HuH-7.5 (cell line): ENCODE results near the gene CRAMP1.

Source experiments
- DNase-seq: peaks from one replicate; pipeline ENCODE4 v3.0.0; 2011; ENCODE audit warnings: low spot score

Gene CRAMP1

DNA sequence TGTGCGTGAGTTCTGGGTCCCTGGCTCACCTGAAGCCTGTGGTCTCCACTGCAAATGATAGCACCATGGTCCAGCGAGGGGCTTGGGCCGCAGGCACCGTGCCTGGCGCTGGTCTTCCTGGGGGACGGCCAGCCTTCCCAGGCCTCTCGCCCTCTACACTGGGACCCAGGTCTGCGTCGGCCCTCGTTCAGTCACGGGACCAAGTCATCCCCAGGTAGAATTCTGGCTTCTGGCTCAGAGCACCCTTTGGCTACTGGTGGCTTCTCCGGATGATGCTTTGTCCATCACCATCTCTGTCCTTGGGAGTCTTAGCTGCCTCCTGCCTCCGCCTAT, 20.4 kb downstream of the CRAMP1 start:
- no peak for DNase-seq

- no peak for DNase-seq
These were observed 21.1 kb downstream of the CRAMP1 start for GRCh38 chr16:1633310-1633709.

- DNase-seq, result no peak
These were observed 22.4 kb downstream of the CRAMP1 start for GRCh38 chr16:1634541-1634940.

- no peak for DNase-seq
These were observed 22.9 kb downstream of the CRAMP1 start for GRCh38 chr16:1635070-1635469.

DNA sequence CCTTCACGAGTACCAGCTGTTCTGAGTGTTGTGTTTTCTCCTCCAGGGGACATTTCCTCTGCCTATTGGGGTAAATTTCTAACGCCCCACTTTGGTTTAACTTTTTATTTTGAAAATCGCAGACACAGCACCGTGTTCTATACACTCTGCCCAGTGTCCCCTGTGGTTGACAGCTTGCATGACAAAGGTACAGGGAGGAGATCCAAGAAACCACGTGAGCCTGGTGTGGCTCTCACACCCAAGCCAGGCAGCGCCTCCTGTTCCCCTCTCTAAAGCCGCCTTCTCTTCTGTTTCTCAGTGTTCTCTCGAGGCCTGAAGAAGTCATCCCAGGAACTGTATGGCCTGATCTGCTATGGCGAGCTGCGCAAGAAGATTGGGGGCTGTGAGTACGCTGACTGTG, 25.4 kb downstream of the CRAMP1 start:
- DNase-seq, result no peak

GRCh38 chr16:1638757-1639156, 26.6 kb downstream of the CRAMP1 start:
- DNase-seq, result no peak

- no peak for DNase-seq
These were observed 27.1 kb downstream of the CRAMP1 start for GRCh38 chr16:1639282-1639681.

DNA sequence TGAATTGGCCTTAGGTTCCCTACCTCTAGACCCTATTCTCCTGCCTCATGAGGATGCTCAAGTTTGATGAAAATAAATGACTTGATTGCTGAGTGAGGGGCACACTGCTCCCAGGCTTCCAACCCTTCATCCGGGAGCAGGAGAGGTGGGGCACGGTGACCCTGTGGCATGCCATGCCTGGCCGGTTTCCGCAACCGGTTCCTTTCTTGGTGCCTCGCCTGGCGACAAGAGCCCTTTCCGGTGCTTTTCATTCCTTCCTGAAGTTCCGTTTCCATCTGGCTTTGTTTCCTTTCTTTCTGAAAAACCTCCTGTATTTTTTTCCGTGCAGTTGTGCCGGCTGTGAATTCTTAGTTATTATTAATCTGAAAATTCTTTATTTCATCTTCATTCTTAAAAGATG, 27.7 kb downstream of the CRAMP1 start:
- DNase-seq, result no peak

- no peak for DNase-seq
These were observed 28.2 kb downstream of the CRAMP1 start for GRCh38 chr16:1640261-1640941.

GRCh38 chr16:1641261-1641660, 29.1 kb downstream of the CRAMP1 start:
- DNase-seq, result no peak

GRCh38 chr16:1642148-1642547, 30.0 kb downstream of the CRAMP1 start:
- DNase-seq, result no peak

DNA sequence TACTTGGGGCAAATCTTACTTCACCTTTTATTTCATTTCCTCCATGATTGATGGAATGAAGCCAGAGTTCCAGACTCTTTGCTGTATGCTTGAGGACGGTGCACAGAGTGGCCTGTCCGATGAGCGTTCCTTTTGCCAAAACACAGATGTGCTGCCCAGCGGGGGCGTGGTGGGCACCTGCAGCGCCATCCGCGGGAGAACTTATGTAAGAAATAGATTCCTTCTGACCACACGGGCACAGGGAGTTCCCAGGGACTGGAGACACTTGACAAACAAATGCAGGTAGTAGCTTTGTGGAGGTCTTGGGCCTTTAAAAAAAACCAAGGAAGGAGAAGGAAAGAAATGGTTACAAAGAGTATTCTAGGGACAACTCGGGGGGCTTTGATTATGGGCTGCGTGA, 30.6 kb downstream of the CRAMP1 start:
- DNase-seq, result no peak

DNA sequence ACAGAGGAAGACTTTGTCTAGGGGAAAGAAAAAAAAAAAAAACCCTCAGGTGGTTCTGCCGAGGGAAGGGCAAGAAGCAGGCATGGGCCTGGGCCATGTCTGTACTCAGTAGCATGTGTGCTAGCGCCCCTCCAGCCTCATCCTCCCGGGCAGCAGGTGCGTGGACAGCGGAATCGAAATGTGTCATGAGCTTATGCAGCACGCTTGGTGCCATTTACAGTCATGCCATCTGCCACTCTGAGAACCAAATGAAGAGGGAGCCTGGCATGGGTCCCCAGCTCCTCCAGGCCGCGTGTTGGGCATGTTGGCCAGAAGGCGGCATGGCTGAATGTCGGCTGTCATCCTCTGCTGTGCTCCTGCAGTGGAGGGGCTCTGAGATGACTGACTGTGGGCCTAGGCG, 31.4 kb downstream of the CRAMP1 start:
- no peak for DNase-seq

- no peak for DNase-seq
These were observed 33.9 kb downstream of the CRAMP1 start for GRCh38 chr16:1645914-1646525.

DNA sequence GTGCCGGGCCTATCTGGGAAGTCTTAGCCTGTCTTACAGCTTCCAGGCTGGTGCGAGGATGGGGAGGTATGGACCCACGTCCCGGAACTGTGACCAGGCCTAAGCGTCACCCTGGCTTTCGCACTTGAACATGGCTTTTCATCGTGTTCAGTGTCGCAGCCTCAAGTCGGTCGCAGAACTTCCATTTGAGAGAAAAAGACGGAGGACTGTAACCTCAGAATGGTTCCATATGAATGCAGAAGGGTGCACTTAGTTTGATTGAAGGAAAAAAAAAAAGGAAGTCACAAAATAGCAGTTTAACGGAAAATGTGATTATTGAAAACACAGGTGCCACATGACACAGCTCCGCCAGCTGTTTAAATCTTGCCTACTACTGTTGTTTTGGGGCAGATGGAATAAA, 35.7 kb downstream of the CRAMP1 start:
- DNase-seq, result no peak

DNA sequence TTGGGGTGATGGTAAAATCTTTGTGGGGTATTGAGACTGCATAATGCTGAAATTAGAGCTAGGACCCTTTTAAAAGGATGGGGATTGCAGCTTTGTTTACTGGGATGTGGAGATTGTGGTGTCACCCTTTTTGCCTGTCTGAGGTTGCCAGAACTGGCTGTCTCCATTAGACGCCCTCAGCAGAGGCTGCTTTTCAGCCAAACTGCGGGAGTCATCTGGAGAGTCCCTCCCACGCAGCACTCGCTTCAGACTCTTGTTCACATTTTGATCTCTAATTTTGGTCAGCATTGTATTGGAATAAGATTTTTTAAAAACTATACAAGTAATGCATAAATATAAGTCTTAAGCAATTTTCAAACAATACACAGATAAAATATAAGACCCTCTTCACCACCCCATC, 38.0 kb downstream of the CRAMP1 start:
- DNase-seq, result no peak

- no peak for DNase-seq
These were observed 39.2 kb downstream of the CRAMP1 start for GRCh38 chr16:1651094-1651973.

- DNase-seq, result no peak
These were observed 39.8 kb downstream of the CRAMP1 start for GRCh38 chr16:1651974-1652312.

DNA sequence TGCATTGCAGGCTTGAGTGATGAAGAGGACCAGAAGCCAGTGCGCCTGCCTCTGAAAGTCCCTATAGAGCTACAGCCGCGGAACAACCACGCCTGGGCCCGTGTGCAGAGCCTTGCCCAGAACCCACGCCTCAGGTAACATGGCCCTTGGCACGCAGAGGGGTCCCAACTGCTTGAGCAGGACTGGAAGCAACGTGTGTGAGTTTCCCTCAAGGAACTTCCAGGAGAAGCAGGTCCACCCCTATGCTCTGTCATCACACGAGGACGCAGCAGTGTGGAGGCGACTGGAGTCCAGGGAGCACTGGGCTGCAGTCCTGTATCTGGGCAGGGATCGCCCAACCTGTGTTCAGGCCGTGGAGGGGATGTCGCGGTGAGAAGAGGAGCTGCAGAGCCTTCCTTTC, 40.9 kb downstream of the CRAMP1 start:
- no peak for DNase-seq

GRCh38 chr16:1654505-1655268, 42.5 kb downstream of the CRAMP1 start:
- no peak for DNase-seq

DNA sequence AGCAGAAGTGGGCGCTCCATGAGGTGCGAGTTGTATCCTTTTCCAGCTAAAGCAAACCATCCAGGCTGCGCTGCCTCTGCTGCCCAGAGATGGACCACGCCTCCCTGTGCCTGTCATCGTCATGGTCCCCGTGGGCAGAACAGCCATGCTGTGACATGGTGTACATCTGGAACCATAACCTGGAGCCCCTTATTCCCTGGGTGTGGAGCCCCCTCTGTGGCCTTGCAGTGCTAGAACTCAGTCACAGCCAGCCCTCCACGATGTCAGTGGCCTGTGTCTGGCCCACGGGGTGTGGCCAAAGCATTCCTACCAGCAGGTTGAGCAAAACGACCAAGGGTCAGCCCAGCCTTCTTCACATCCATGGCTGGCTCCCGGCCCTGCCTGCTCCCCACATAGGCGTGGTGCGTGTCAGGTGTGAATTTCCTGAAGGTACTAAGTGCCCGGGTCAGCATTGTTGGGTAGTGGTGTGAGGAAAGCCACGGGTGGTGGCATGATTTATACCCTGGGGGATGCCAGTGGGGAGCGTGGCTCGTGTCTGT, 43.2 kb downstream of the CRAMP1 start:
- DNase-seq, result no peak
